Adrenal gland (tissue), 5 donors: ENCODE measurements around the gene FBRS.

Source experiments
- CTCF ChIP-seq, 6 experiments: fragments of 450-650 bp in 4 of 6; fragments of 200-600 bp in 2 of 6; sonication (generic) in 1 of 6; IDR thresholded peaks; 1 replicate in 5 of 6; 2 replicates in 1 of 6; pipeline versions ENCODE4 v1.5.1 to v1.8.0; 2016 to 2021; ENCODE audit warnings: antibody characterized with exemption in 6 of 6, mild to moderate bottlenecking in 2 of 6, moderate library complexity in 1 of 6
- POLR2A ChIP-seq, 2 donors: fragments of 450-650 bp; IDR thresholded peaks; one replicate each; pipeline ENCODE4 v1.6.1; 2017; ENCODE audit warnings: antibody characterized with exemption in 2 of 2, mild to moderate bottlenecking in 2 of 2, moderate library complexity in 1 of 2
- donor health status: DM: no; HTN: no; CAD: no.

- no peak for TF ChIP-seq CTCF (IDR thresholded peaks at IDR 0.05)
- no peak for TF ChIP-seq POLR2A (IDR thresholded peaks at IDR 0.05)
These were observed 36.9 kb downstream of the FBRS start for GRCh38 chr16:30694926-30695693.
